ENCODE measurements around the gene LRRC61. TPM values are rescaled to one million over a fixed set of nuclear protein-coding genes. Genes with fewer than 3 reads are reported as not detected.

The LRRC61 gene
- total RNA-seq, 2 donors from 2014 or later, result 11.4 to 15.1 TPM

DNA sequence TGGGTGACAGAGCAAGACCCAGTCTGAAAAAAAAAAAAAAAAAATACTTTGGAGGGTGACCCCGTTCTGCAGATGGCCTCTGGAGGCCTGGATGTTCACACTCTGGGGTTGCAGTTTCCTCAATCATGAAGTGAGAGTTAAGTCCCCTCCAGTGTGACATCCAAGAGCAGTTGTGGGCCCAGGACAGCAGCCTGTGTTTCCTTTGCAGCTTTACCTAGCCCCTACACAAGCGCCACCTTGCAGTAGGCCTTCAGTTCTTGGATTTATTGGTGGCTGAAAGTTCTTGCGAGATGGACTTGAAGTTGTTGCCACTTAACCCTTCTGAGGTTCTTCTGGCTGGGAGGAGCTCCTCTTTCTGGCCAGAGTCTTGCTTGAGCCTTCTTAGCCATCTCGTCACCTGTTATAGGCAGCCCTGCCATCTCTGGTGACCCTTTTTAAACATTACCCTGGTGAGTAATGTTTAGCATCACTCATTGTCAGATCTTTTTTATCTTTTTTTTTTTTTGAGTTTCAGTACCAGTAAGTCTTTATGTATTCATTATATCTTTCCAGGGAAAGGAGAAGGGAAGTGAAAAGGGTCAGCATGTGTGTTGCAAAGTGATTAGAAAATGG, 3.6 kb downstream of the LRRC61 start:
- Histone ChIP-seq H3K27ac (no peak overlapping the region), H3K27me3 (no peaks in the 10 kb centered on the region), H3K4me3 (no peak overlapping the region), H3K9ac (ENCODE audit: low read depth in 2 of 2, low read length in 2 of 2) (no peak overlapping the region), H3K9me3 (no peaks in the 10 kb centered on the region), H3K4me1 (peaks cover 7% of the 10 kb centered on the region), H3K36me3 (no peaks in the 10 kb centered on the region)
- no peak for DNase-seq
- intact Hi-C loops (cut with DNase I), result loop anchor here (5.0 kb wide), 1 partner anchor 46 kb away; no protein-coding TSS in a partner anchor
- TF ChIP-seq, protein P1, sequence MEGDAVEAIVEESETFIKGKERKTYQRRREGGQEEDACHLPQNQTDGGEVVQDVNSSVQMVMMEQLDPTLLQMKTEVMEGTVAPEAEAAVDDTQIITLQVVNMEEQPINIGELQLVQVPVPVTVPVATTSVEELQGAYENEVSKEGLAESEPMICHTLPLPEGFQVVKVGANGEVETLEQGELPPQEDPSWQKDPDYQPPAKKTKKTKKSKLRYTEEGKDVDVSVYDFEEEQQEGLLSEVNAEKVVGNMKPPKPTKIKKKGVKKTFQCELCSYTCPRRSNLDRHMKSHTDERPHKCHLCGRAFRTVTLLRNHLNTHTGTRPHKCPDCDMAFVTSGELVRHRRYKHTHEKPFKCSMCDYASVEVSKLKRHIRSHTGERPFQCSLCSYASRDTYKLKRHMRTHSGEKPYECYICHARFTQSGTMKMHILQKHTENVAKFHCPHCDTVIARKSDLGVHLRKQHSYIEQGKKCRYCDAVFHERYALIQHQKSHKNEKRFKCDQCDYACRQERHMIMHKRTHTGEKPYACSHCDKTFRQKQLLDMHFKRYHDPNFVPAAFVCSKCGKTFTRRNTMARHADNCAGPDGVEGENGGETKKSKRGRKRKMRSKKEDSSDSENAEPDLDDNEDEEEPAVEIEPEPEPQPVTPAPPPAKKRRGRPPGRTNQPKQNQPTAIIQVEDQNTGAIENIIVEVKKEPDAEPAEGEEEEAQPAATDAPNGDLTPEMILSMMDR (IDR thresholded peaks at IDR 0.05), result no peak

- intact Hi-C loops (cut with DNase I), result loop anchor here (5.0 kb wide), 1 partner anchor 45 kb away; no protein-coding TSS in a partner anchor
- Histone ChIP-seq H3K36me3 (no peaks in the 10 kb centered on the region), H3K27ac (no peak overlapping the region), H3K9ac (ENCODE audit: low read depth in 2 of 2, low read length in 2 of 2) (no peak overlapping the region), H3K4me1 (peaks cover 7% of the 10 kb centered on the region), H3K9me3 (no peaks in the 10 kb centered on the region), H3K4me3 (no peak overlapping the region), H3K27me3 (no peaks in the 10 kb centered on the region)
- TF ChIP-seq, protein P1 (IDR thresholded peaks at IDR 0.05), result no peak
- DNase-seq, result no peak
Observed at GRCh38 chr7:150327308-150327707, 4.2 kb downstream of the LRRC61 start.

DNA sequence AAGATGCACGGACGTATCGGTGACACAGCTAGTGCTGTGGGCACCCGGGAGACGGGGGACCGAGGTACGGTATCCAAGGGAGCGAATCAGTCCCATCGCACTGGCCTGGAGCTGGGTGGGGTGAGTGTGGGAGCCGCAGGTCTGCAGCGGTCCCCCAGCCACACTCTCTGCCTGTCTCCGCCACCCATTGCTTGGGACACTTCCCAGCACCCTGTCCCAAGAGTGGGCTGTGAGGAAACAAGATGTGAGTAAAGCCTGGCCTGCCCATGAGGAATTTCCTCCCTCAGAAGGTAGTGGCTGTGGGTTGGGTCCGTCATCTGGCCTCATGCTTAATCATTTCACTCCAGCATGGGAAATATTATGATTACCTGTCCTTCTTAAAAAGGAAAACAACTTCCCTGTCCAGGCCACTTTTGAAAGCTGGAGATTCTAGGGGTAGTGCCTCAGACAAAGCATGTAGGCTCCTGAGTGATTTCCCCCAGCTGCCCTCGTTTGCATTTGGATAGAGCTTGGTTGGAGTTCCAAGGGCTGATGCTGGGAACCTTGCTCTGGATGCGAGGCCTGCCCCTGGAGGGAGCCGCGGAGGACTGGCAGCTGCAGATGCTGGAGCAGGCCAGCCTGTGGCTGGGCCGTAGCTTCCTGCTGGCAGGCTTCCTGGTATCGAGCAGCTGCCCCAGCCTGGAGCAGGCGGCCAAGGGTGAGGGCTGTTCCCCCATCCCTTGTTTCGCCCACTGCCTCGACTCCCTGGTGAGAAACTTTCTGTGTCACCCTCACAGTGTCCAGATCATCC, 6.4 kb downstream of the LRRC61 start:
- peaks cover 3% of the 10 kb centered on the region for H3K4me1 ChIP-seq
- H3K27ac ChIP-seq, result no peak overlapping the region
- H3K36me3 ChIP-seq, result no peaks in the 10 kb centered on the region
- intact Hi-C loops (cut with DNase I), result loop anchor here (5.0 kb wide), 1 partner anchor 43 kb away; no protein-coding TSS in a partner anchor
- H3K4me3 ChIP-seq, result no peak overlapping the region
- no peaks in the 10 kb centered on the region for H3K9me3 ChIP-seq
- no peak for DNase-seq
- H3K27me3 ChIP-seq, result no peaks in the 10 kb centered on the region
- H3K9ac ChIP-seq (ENCODE audit: low read depth in 2 of 2, low read length in 2 of 2), result no peak overlapping the region
- TF ChIP-seq, protein P1 (IDR thresholded peaks at IDR 0.05), result no peak

DNA sequence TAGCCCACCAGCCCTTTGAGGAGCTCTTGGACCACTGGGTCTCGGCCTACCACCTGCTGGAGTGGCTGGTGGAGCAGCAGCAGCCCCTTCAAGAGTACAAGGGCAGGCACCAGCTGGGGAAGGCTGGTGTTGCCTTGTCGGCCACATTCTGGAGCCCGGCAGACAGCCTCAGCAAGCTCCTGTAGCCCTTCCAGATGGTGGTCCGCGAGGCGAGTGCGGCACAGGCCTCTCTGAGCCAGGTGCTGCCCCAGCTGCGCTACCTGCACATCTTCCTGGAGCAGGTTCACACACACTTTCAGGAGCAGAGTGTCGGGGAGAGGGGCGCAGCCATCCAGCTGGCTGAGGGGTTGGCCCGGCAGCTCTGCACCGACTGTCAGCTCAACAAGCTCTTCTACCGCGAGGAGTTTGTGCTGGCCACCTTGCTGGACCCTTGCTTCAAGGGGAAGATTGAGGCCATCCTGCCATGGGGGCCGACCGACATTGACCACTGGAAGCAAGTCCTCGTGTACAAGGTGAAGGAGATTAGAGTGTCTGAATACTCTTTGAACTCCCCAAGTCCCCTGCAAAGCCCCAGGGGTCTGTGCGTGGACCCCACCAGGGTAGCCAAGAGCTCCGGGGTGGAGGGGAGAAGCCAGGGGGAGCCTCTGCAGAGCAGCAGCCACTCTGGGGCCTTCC, 7.2 kb downstream of the LRRC61 start:
- TF ChIP-seq, protein P1 (IDR thresholded peaks at IDR 0.05), result no peak
- Histone ChIP-seq H3K36me3 (no peaks in the 10 kb centered on the region), H3K4me1 (no peaks in the 10 kb centered on the region), H3K27me3 (no peaks in the 10 kb centered on the region), H3K9me3 (no peaks in the 10 kb centered on the region), H3K4me3 (no peak overlapping the region), H3K27ac (no peak overlapping the region), H3K9ac (ENCODE audit: low read depth in 2 of 2, low read length in 2 of 2) (no peak overlapping the region)
- DNase-seq, result no peak
- intact Hi-C loops (cut with DNase I), result no loop called here

DNA sequence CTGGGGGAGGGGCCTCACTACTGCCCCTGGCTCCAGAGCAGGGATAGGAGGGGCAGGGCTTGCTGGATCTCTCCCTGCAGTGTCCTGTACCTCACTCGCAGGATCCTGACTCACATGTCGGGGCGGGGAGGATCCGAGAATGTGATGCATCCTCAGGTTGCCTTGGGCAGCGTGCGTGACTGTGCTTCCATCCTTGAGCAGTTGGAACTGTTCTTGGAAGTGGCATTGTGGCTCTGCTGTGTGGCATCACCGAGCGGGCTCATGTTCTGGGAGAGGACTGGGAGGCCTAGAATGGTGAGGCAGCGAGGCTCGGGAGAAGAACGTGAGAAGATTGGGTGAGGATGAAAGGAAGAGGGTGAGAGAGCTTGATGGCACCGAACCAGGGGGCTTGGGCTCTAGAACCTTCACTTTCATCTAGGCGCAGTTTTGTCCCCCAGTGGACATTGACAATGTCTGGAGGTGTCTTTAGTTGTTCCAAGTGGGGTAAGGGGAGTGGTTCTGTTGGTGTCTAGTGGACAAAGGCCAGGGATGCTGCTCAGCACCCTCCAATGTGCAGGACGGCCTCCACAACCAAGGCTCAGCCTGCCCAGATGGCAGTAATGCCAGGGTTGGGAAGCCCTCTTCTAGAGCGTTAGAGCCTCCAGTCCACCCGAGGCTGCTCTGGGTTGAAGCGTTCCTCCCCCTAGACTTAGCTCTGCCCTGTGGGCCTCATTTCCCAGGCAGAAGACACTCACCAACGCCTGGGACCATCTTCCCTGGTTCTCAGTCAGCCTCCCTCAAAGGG, 9.9 kb downstream of the LRRC61 start:
- intact Hi-C loops (cut with DNase I), result no loop called here
- H3K36me3 ChIP-seq, result no peaks in the 10 kb centered on the region
- H3K4me1 ChIP-seq, result peaks cover 10% of the 10 kb centered on the region

More for the DNA sequence above, 9.9 kb downstream of the LRRC61 start:
- TF ChIP-seq, protein P1 (IDR thresholded peaks at IDR 0.05), result no peak
- Histone ChIP-seq H3K27me3 (no peaks in the 10 kb centered on the region), H3K27ac (no peak overlapping the region), H3K4me3 (no peak overlapping the region), H3K9me3 (no peaks in the 10 kb centered on the region), H3K9ac (ENCODE audit: low read depth in 2 of 2, low read length in 2 of 2) (no peak overlapping the region)
- DNase-seq, result no peak

Data from colonic mucosa (tissue), 4 donors.